Nephron (organoid): ENCODE results near the gene MAGI2.

ENCODE experiments used
- H3K27ac Mint-ChIP-seq, 3 experiments: 2 replicates each; pipeline ENCODE4 v1.8.0; 2020; ENCODE audit warnings: mixed read lengths in 3 of 3, mild to moderate bottlenecking in 2 of 3, moderate library complexity in 1 of 3
- H3K27me3 Mint-ChIP-seq: 2 replicates; pipeline ENCODE4 v1.8.0; 2021; ENCODE audit warnings: low read depth, mild to moderate bottlenecking, moderate library complexity, mixed read lengths
- H3K36me3 Mint-ChIP-seq: 2 replicates; pipeline ENCODE4 v1.8.0; 2020; ENCODE audit warnings: low read depth, mixed read lengths
- H3K4me1 Mint-ChIP-seq: 2 replicates; pipeline ENCODE4 v1.8.0; 2020; ENCODE audit warnings: mixed read lengths
- H3K4me3 Mint-ChIP-seq, 3 experiments: 2 replicates each; pipeline ENCODE4 v1.8.0; 2020; ENCODE audit warnings: mild to moderate bottlenecking in 3 of 3, mixed read lengths in 3 of 3, moderate library complexity in 2 of 3
- H3K9me3 Mint-ChIP-seq: 2 replicates; pipeline ENCODE4 v1.8.0; 2020; ENCODE audit warnings: mixed read lengths
- TF ChIP-seq, protein P1 (sequence below), 3 experiments: fragments of 200-600 bp; sonication (generic); IDR thresholded peaks; one replicate each; pipeline ENCODE4 v1.5.0; 2021; ENCODE audit warnings: antibody characterized with exemption in 3 of 3; ENCODE audit not compliant: unreplicated experiment in 3 of 3

Gene MAGI2

DNA sequence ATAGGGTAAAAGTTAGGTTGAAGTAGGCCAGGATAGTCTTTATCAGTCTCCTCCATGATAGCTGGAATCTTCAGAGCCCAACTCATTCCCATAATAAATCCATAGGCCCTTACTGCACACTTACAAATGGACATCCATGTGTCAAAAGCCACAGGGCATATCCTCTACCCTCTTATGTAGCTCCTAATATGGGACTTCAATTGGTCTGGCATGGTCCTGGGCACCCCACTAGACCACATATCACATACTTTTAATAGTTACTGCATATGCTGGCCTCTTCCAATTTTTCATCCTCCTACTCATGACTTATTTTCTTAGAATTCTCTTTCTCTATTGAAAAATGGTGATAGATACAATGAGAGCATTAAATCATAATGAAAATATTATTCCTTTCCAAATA is 169.3 kb downstream of the MAGI2 start:
- H3K27me3 Mint-ChIP-seq: no peaks in the 10 kb centered on the region
- no peak overlapping the region for H3K4me3 Mint-ChIP-seq
- TF ChIP-seq, protein P1, sequence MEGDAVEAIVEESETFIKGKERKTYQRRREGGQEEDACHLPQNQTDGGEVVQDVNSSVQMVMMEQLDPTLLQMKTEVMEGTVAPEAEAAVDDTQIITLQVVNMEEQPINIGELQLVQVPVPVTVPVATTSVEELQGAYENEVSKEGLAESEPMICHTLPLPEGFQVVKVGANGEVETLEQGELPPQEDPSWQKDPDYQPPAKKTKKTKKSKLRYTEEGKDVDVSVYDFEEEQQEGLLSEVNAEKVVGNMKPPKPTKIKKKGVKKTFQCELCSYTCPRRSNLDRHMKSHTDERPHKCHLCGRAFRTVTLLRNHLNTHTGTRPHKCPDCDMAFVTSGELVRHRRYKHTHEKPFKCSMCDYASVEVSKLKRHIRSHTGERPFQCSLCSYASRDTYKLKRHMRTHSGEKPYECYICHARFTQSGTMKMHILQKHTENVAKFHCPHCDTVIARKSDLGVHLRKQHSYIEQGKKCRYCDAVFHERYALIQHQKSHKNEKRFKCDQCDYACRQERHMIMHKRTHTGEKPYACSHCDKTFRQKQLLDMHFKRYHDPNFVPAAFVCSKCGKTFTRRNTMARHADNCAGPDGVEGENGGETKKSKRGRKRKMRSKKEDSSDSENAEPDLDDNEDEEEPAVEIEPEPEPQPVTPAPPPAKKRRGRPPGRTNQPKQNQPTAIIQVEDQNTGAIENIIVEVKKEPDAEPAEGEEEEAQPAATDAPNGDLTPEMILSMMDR (IDR thresholded peaks at IDR 0.05; ENCODE audit: unreplicated experiment in 3 of 3): no peak
- H3K9me3 Mint-ChIP-seq: no peaks in the 10 kb centered on the region
- H3K4me1 Mint-ChIP-seq: peaks cover 42% of the 10 kb centered on the region
- peaks cover 6% of the 10 kb centered on the region for H3K36me3 Mint-ChIP-seq
- H3K27ac Mint-ChIP-seq: peak overlapping the region in 2 of 3 experiments; percentile 13 to 33

DNA sequence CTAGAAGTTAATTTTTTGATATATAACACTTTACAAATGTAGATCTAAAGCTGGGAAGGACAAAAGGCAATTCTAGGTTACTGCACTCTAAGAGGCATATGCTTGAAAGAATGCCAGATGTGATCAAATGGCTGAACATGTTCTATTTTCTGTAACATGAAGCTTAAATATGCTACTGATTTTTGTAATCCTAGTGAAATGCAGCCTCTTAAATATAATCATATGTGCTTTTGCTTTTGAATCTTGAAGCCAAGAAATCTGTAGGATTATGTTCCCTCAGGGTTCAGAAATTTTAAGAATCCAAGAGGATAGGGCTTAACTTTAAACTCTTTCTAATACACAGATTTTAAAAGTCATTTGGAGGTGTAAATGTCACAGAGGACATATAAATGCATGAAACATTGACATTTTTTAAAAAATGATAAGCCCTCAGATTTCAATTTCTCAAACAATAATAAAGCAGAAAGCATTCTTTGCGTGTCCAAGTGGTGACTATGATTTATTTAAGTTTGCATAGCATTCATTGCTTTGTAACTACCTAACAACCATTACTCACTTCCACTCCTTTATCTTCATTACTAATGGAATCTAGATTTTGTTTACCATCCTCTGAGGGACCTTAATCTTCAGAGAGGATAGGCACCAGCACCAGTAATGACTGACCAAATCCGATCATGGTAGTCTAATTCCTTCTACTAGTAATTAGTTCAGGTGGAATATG is 170.4 kb downstream of the MAGI2 start:
- TF ChIP-seq, protein P1 (IDR thresholded peaks at IDR 0.05; ENCODE audit: unreplicated experiment in 3 of 3): no peak
- Mint-ChIP-seq H3K36me3 (peaks cover 13% of the 10 kb centered on the region), H3K9me3 (peaks cover 4% of the 10 kb centered on the region), H3K4me3 (no peak overlapping the region), H3K4me1 (peaks cover 33% of the 10 kb centered on the region), H3K27me3 (no peaks in the 10 kb centered on the region), H3K27ac (peak overlapping the region in 2 of 3 experiments; percentile 74 to 81)

DNA sequence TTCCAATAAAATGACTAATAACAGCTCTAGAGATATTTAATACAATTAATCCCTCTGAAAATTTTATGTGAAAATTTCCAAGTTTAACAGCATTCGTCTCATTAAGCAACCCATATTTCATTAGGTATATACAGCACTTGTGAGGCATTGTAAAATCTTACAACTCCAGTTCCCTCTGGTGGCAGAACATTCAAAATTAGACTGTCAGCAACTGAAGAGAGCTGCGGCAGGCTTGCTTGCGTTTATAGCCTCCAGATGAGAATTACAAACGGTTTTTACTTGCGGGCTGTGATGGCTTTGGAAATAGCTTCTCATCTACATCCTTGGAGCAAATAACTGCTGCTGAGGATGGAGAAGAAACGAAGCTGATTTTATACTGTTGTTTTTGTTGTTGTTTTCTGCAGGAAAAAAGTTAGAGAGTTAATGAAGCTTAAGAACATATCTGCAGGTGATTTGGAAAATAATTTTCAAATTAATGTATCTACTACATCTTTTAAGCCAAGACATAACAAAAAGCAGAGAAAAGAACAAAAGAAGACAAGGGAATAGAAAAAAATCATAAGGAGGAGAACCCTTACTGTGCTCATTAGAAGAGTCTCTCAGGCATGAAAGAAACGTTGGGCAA is 171.3 kb downstream of the MAGI2 start:
- Mint-ChIP-seq H3K27me3 (no peaks in the 10 kb centered on the region), H3K4me3 (peak overlapping the region in 2 of 3 experiments; percentile 19 to 53), H3K27ac (peak overlapping the region; percentile 74 to 88 (median 81)), H3K9me3 (peaks cover 4% of the 10 kb centered on the region), H3K4me1 (peaks cover 33% of the 10 kb centered on the region), H3K36me3 (peaks cover 18% of the 10 kb centered on the region)
- TF ChIP-seq, protein P1 (IDR thresholded peaks at IDR 0.05; ENCODE audit: unreplicated experiment in 3 of 3): peak; percentile 53 to 59 (median 54)

- Mint-ChIP-seq H3K4me1 (peaks cover 33% of the 10 kb centered on the region), H3K9me3 (peaks cover 4% of the 10 kb centered on the region), H3K36me3 (peaks cover 18% of the 10 kb centered on the region), H3K27me3 (no peaks in the 10 kb centered on the region), H3K27ac (peak overlapping the region; percentile 65 to 86 (median 81)), H3K4me3 (no peak overlapping the region)
- TF ChIP-seq, protein P1 (IDR thresholded peaks at IDR 0.05; ENCODE audit: unreplicated experiment in 3 of 3): no peak
Measured at GRCh38 chr7:79281426-79281825, 172.0 kb downstream of the MAGI2 start.

- H3K36me3 Mint-ChIP-seq: peaks cover 13% of the 10 kb centered on the region
Measured at GRCh38 chr7:79272938-79273337, 180.5 kb downstream of the MAGI2 start.

More at GRCh38 chr7:79272938-79273337, 180.5 kb downstream of the MAGI2 start:
- Mint-ChIP-seq H3K27me3 (no peaks in the 10 kb centered on the region), H3K4me3 (no peak overlapping the region), H3K9me3 (peaks cover 4% of the 10 kb centered on the region), H3K27ac (peak overlapping the region in 1 of 3 experiments; percentile 75), H3K4me1 (peaks cover 12% of the 10 kb centered on the region)
- TF ChIP-seq, protein P1 (IDR thresholded peaks at IDR 0.05; ENCODE audit: unreplicated experiment in 3 of 3): no peak
